GM12891 (cell line): ENCODE results near the gene NACC1.
A peak's percentile ranks its signal among the peaks of the same experiment; 100 is the strongest.

ENCODE experiments used
- DNase-seq: peaks from one replicate; pipeline ENCODE4 v3.0.0; 2011; ENCODE audit warnings: low spot score; ENCODE audit not compliant: insufficient read length
- FAIRE-seq: peaks from 2 replicates; lab custom pipeline; 2011; peaks lifted over from hg19 to GRCh38; lab: Jason Lieb, UNC
- PAX5 ChIP-seq: IDR thresholded peaks from 2 replicates; pipeline ENCODE4 v1.6.1; 2011; ENCODE audit warnings: low read length, moderate library complexity, mild to moderate bottlenecking; ENCODE audit not compliant: insufficient read depth, severe bottlenecking
- POLR2A ChIP-seq: IDR thresholded peaks from 2 replicates; pipeline ENCODE4 v1.6.1; 2011; ENCODE audit warnings: low read depth, low read length, control low read depth
- POLR2AphosphoS5 ChIP-seq: IDR thresholded peaks from 2 replicates; pipeline ENCODE4 v1.6.1; 2011; ENCODE audit warnings: low read depth, low read length, control low read depth
- POU2F2 ChIP-seq: IDR thresholded peaks from 2 replicates; pipeline ENCODE4 v1.6.1; 2011; ENCODE audit warnings: low read depth, mild to moderate bottlenecking, control low read depth, low read length, moderate library complexity
- SPI1 ChIP-seq: IDR thresholded peaks from 2 replicates; pipeline ENCODE4 v1.6.1; 2011; ENCODE audit warnings: low read depth, low read length, control low read depth
- TAF1 ChIP-seq: IDR thresholded peaks from 2 replicates; pipeline ENCODE4 v1.6.1; 2011; ENCODE audit warnings: low read depth, low read length, control low read depth

NACC1 gene

GRCh38 chr19:13087295-13087694 is 30.8 kb upstream of the NACC1 start:
- FAIRE-seq = no peak
- TF ChIP-seq SPI1 = no peak
- TF ChIP-seq POLR2A = no peak
- TF ChIP-seq POLR2AphosphoS5 = no peak
- no peak for TF ChIP-seq TAF1
- no peak for TF ChIP-seq POU2F2
- TF ChIP-seq PAX5 = no peak
- DNase-seq = no peak

GRCh38 chr19:13087795-13088537 is 30.1 kb upstream of the NACC1 start:
- FAIRE-seq (no peak), DNase-seq (no peak)
- TF ChIP-seq PAX5 (no peak), POU2F2 (no peak), POLR2A (no peak), POLR2AphosphoS5 (no peak), TAF1 (no peak), SPI1 (no peak)

DNA sequence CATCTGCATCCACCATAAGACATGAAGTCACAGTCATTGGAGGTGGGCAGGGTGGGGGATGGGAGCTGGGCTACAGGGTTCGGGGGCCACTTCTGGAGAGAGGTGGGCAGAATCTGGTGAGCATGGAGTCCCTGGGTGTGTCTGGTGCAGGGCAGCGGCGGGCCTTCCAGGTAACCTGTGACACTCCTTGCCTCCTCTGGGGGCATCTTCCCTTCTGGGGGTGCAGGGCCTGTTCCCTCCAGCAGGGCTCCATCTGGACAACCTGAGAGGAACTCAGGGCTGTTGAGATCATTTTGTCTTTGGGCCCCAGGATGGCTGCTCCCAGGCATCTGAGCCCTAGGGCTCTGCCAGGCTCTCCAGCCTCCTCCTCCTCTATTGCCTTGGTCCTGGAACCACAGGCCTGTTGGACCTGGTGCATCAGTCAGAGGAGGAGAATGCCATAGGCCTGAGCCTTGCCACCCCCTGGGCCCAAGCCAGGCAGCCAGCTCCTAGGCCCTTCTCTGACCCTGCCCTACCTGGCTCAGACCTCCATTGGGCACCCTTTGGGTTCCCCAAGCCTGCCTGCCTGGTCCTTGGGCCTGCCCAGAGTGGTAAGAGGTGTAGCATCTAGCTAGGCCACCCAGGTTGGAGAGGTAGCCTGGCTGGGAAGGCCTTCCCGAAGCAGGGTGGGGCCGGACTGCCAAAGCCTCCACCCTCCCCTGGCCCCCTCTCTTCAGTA is 28.8 kb upstream of the NACC1 start:
- no peak for TF ChIP-seq TAF1
- no peak for TF ChIP-seq PAX5
- no peak for TF ChIP-seq POU2F2
- TF ChIP-seq POLR2AphosphoS5 = no peak
- no peak for TF ChIP-seq POLR2A
- TF ChIP-seq SPI1 = no peak
- FAIRE-seq = no peak
- peak; percentile 74 for DNase-seq

DNA sequence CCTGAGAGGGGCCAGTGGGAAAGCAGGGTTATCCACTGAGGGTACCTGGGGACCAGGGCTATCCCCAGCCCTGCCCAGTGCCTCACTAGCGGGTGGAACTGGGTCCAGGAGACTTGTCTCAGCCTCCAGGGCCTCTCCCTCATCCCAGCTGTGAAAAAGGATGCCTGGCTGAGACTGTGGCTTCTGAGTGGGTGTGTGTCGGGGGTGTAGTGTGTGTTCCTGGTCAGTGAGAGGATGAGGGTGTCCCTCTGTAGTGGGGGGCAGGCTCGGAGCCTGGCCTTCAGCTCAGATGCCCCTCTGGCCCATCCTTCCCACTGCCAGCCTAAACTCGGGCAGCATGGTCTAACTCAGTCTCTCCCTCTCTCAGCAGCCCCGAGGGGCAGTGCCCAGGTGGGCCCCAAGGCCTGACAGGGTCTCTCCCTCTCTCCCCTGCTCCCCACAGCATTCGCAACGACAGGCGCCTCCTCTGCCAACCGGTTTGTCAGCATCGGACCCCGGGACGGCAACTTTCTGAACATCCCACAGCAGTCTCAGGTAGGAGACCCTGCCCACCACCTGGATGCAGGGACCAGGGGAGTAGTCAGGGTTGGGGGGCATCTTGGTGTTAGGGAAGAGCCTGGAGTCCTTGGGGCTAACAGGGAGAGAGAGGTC is 28.1 kb upstream of the NACC1 start:
- TF ChIP-seq POLR2AphosphoS5 (no peak), POLR2A (no peak), PAX5 (no peak), SPI1 (no peak), POU2F2 (no peak), TAF1 (no peak)
- DNase-seq (no peak), FAIRE-seq (no peak)

- no peak for FAIRE-seq
- no peak for DNase-seq
- TF ChIP-seq PAX5 (no peak), POLR2A (no peak), SPI1 (no peak), POLR2AphosphoS5 (no peak), POU2F2 (no peak), TAF1 (no peak)
Measured at GRCh38 chr19:13090511-13091231, 27.4 kb upstream of the NACC1 start.

DNA sequence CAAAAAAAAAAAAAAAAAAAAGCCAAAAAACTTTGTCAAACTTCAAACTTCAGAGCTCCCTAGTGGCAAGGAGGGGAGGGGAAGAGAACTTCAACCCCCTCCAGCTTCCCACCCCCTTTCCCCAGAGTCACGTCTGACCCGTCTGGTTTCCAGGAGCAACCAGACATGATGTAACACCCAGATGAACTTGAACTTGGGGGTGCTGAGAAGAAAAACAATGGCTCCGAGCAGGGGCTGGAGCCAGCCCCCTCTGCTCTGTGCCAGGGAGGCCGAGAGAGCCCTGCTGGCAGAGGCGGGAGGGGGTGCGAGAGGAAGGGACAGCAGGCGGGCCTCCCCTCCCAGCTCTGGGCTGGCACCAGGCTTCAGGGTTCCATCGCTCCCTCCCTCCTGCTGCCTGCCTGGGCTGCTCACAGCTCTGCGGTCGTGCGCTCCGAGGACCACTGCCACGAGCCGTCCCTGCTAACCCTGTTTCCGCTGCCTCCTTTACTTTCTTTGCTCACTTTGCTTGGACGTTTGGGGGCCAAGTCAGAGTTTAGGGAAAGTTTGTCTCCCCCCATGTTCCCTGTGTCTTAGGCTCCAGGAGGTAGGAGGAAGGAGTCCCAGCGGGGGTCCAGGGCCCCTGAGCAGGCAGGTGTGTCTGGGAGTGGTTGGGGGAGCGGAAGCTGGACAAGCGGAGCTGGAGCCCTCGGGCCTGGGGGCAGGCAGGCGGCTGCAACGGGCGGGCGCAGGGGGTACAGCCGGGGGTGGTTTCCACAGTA is 26.5 kb upstream of the NACC1 start:
- DNase-seq (no peak), FAIRE-seq (no peak)
- TF ChIP-seq TAF1 = no peak
- no peak for TF ChIP-seq POU2F2
- no peak for TF ChIP-seq POLR2AphosphoS5
- TF ChIP-seq PAX5 = no peak
- TF ChIP-seq POLR2A = no peak
- no peak for TF ChIP-seq SPI1

DNA sequence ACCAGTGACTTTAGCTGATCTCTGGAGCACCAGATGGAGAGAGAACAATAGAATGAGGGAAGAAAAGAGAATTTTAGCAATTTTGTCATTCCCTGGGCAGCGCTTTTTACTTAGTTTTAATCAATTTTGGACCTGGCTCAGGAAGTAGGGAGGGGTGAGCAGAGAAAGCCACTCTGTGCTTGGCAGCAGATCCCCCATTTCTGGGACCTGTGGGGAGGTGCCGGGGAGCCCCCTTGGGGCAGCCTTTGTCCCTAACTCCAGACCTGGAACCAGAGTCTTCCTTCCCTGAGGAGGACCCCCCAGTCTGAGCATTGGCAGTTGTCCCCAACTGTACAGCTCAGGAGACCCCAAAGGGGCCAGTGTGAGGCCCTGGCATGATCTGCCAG is 25.9 kb upstream of the NACC1 start:
- DNase-seq (no peak), FAIRE-seq (no peak)
- TF ChIP-seq PAX5 (no peak), SPI1 (no peak), POLR2AphosphoS5 (no peak), POU2F2 (no peak), POLR2A (no peak), TAF1 (no peak)

DNA sequence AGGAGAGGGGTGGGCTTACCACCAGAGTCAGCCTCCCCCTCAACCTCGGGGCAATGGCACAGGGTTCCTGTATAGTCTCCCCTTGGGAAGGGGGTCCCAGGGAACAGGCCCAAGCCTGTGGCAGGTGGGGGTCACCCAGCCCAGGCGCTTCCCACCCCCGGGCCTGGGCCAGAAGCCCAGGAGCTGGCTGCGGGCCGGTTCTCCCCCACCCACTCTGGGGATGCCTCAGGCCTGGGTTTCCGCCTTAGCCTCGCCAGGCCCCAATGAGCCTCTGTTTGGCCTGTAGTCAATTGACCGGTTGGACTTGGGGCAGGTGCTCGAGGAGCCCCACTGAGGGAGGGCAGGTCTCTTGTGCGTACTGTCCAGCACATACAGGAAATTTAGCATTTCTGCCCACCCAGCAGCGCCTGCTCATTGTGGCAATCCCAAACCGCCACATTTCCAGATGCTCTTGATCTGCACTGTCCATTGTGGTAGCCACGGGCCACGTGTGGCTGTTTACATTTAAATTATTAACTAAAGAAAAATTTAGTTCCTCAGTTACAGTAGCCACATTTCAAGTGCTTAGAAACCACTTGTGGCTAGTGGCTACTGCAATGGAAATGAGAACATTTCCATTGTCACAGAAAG is 25.3 kb upstream of the NACC1 start:
- DNase-seq = no peak
- no peak for FAIRE-seq
- TF ChIP-seq TAF1 (no peak), POLR2A (no peak), PAX5 (no peak), POU2F2 (no peak), POLR2AphosphoS5 (no peak), SPI1 (no peak)
